HPDE6-E6E7 (cell line): ENCODE results near the gene RIOK3.
"Not testable (repeated sequence)": the region's sequence is repeated elsewhere in the genome, so short reads cannot be mapped to it uniquely, and the experiment has no call there.

Source experiments
- DNase-seq: peaks from one replicate; pipeline ENCODE4 v3.0.0; 2011; ENCODE audit warnings: missing footprints; ENCODE audit errors: extremely low spot score

Gene RIOK3

GRCh38 chr18:23495723-23496440 lies 42.8 kb downstream of the RIOK3 start:
- no peak for DNase-seq

- no peak for DNase-seq
Observed at GRCh38 chr18:23498117-23498516, 45.0 kb downstream of the RIOK3 start.

GRCh38 chr18:23498877-23499276 lies 45.8 kb downstream of the RIOK3 start:
- no peak for DNase-seq

GRCh38 chr18:23499291-23499781 lies 46.2 kb downstream of the RIOK3 start:
- no peak for DNase-seq

- DNase-seq = no peak
Observed at GRCh38 chr18:23501626-23502025, 48.5 kb downstream of the RIOK3 start.

GRCh38 chr18:23502516-23503037 lies 49.5 kb downstream of the RIOK3 start:
- DNase-seq = no peak

- peak; percentile 81 for DNase-seq
Observed at GRCh38 chr18:23503038-23503962, 50.2 kb downstream of the RIOK3 start, which contains the start of gene RMC1. Gene RMC1, plus strand, starts transcription at chr18:23503511. Its CDS starts 108 bp downstream, at chr18:23503619.

- DNase-seq = no peak
Observed at GRCh38 chr18:23503963-23504344, 50.9 kb downstream of the RIOK3 start.

- no peak for DNase-seq
Observed at GRCh38 chr18:23504720-23505119, 51.6 kb downstream of the RIOK3 start.

- no peak for DNase-seq
Observed at GRCh38 chr18:23506393-23506792, 53.3 kb downstream of the RIOK3 start.

GRCh38 chr18:23510923-23511322 lies 57.8 kb downstream of the RIOK3 start:
- not testable (repeated sequence) for DNase-seq

- DNase-seq = not testable (repeated sequence)
Observed at GRCh38 chr18:23512216-23512615, 59.1 kb downstream of the RIOK3 start.

- no peak for DNase-seq
Observed at GRCh38 chr18:23512641-23513040, 59.6 kb downstream of the RIOK3 start.

- DNase-seq = peak; percentile 79
Observed at GRCh38 chr18:23515911-23516546, 62.9 kb downstream of the RIOK3 start.

- DNase-seq = no peak
Observed at GRCh38 chr18:23519734-23520133, 66.6 kb downstream of the RIOK3 start.

- DNase-seq = no peak
Observed at GRCh38 chr18:23521271-23521670, 68.2 kb downstream of the RIOK3 start.

GRCh38 chr18:23521907-23522306 lies 68.8 kb downstream of the RIOK3 start:
- no peak for DNase-seq

- peak; percentile 27 for DNase-seq
Observed at GRCh38 chr18:23523429-23524212, 70.5 kb downstream of the RIOK3 start.

- DNase-seq = no peak
Observed at GRCh38 chr18:23524213-23524707, 71.2 kb downstream of the RIOK3 start.

- DNase-seq = no peak
Observed at GRCh38 chr18:23526501-23527063, 73.5 kb downstream of the RIOK3 start.
